Esophagus (tissue), 2 donors: ENCODE results near the gene LY6G5C. TPM values are rescaled to one million over a fixed set of nuclear protein-coding genes. Genes with fewer than 3 reads are reported as not detected.

Source experiments
- H3K27ac ChIP-seq, 2 donors: one replicate each; pipeline ENCODE4 v1.5.1; 2013; ENCODE audit warnings: low read depth in 2 of 2, mild to moderate bottlenecking in 2 of 2, inconsistent platforms in 1 of 2, low read length in 1 of 2, moderate library complexity in 1 of 2
- H3K27me3 ChIP-seq, 2 donors: one replicate each; pipeline ENCODE4 v1.6.1; 2013; ENCODE audit warnings: low read length in 2 of 2, control low read depth in 1 of 2, mild to moderate bottlenecking in 1 of 2; ENCODE audit not compliant: insufficient read depth in 2 of 2, control insufficient read depth in 1 of 2
- H3K36me3 ChIP-seq, 2 donors: one replicate each; pipeline ENCODE4 v1.6.1; 2013; ENCODE audit warnings: low read length in 1 of 2; ENCODE audit not compliant: control insufficient read depth in 2 of 2, insufficient read depth in 2 of 2
- H3K4me1 ChIP-seq, 2 donors: one replicate each; pipeline ENCODE4 v1.6.1; 2013; ENCODE audit warnings: low read length in 1 of 2; ENCODE audit not compliant: control insufficient read depth in 2 of 2, insufficient read depth in 2 of 2
- H3K4me3 ChIP-seq, 2 donors: one replicate each; pipeline ENCODE4 v1.5.1; 2013; ENCODE audit warnings: low read length in 2 of 2, mild to moderate bottlenecking in 2 of 2, low read depth in 1 of 2, moderate library complexity in 1 of 2
- H3K9me3 ChIP-seq, 2 donors: one replicate each; pipeline ENCODE4 v1.6.1; 2013; ENCODE audit warnings: mild to moderate bottlenecking in 2 of 2, low read depth in 1 of 2, low read length in 1 of 2, moderate library complexity in 1 of 2; ENCODE audit not compliant: control insufficient read depth in 2 of 2, insufficient read depth in 1 of 2
- WGBS, 2 donors: extraction: QIAGEN DNeasy Blood & Tissue Kit; methylation state at CpG; one replicate each; pipeline ENCODE4 v1.1.7; 2013; 5-methylcytosine and 5-hydroxymethylcytosine counted together
- polyA plus RNA-seq, 2 donors: library from polyadenylated mRNA; stranded (reverse); fragments of 200-250 nt; gene quantifications; one replicate each; pipeline ENCODE4 v1.2.3, GENCODE V29; 2013
- donor health status: healthy with polysubstance abuse.
- donor health status: Bipolar disorder and iron deficiency.

The LY6G5C gene
- polyA plus RNA-seq, 2 donors, result 0.76 to 1.1 TPM

DNA sequence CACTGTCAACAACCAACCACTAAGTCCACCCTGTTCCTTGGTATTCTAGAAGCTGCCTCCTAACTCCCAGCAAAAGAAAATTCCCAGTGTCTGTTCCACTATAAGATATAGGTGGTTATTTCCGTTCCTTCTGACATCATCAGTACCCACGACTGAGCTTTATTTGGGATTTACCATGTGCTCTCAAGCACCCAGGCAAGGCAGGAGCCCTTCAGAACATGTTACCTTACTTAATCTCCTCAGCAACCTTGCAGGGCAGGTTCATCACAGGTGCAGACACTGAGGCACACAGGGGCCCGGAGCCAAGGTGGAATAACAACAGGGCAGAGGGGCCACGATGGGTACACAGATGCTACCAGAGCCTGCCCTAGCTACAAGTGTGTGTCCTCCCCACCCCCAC, 11.5 kb upstream of the LY6G5C start:
- Histone ChIP-seq H3K27me3 (no peaks in the 10 kb centered on the region), H3K27ac (no peak overlapping the region), H3K36me3 (peaks cover 27 to 67% of the 10 kb centered on the region in 2 donors), H3K4me1 (no peaks in the 10 kb centered on the region), H3K4me3 (no peak overlapping the region), H3K9me3 (no peaks in the 10 kb centered on the region)
- WGBS, 2 donors, result 81 to 85% methylated on average over 4 of the region's 4 CpGs

DNA sequence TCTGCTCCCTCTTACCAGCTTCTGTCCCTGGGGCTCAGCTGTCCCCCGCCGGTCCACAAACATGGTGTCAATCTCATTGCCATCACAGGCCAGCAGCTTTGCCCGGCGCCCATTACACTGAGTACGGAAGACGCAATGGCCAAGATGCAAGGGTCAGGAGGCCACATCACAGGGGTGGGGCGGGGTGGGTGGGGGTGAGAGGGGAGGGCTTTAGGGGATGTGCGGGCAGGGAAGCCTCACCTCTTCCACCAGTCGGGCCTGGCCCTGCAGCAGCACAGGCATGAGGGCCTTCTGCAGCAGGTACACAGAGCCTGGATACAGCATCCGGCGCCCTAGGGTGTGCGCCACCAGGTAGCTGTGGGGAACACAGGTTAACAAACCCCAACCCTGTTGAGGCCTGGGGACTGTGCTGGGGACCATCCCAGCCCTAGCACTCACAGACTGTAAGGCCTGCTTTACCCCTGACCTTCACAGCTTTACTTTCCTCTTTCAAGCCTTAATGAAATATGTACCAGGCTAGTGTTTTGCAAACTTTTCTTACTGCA, 10.8 kb upstream of the LY6G5C start:
- no peak overlapping the region for H3K4me3 ChIP-seq
- no peaks in the 10 kb centered on the region for H3K9me3 ChIP-seq
- WGBS, 2 donors, result 94 to 95% methylated on average over 12 of the region's 12 CpGs
- H3K27ac ChIP-seq, result no peak overlapping the region
- no peaks in the 10 kb centered on the region for H3K4me1 ChIP-seq
- peaks cover 31 to 69% of the 10 kb centered on the region in 2 donors for H3K36me3 ChIP-seq
- H3K27me3 ChIP-seq, result no peaks in the 10 kb centered on the region

DNA sequence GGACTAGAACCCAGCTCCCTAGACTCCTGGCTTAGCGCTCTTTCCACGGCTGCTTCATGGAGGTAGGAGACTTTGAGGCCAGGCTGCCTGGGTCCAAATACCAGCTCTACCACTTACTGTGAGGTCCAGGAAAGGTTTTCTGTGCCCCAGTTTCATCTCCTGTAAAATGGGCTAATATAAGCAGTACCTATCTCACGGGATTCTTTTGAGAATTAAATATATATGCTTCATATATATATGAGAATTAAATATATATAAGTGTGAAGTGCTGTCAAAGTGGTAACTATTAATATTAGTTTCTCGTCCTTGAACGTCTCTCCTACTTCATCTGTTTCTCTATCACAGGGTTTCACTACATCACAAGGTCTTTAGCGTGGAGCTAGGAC, 10.2 kb upstream of the LY6G5C start:
- H3K4me1 ChIP-seq, result no peaks in the 10 kb centered on the region
- H3K27ac ChIP-seq, result no peak overlapping the region
- H3K9me3 ChIP-seq, result no peaks in the 10 kb centered on the region
- peaks cover 30 to 74% of the 10 kb centered on the region in 2 donors for H3K36me3 ChIP-seq
- no peaks in the 10 kb centered on the region for H3K27me3 ChIP-seq
- H3K4me3 ChIP-seq, result no peak overlapping the region
- WGBS, 2 donors, result 87 to 89% methylated on average over 6 of the region's 6 CpGs

DNA sequence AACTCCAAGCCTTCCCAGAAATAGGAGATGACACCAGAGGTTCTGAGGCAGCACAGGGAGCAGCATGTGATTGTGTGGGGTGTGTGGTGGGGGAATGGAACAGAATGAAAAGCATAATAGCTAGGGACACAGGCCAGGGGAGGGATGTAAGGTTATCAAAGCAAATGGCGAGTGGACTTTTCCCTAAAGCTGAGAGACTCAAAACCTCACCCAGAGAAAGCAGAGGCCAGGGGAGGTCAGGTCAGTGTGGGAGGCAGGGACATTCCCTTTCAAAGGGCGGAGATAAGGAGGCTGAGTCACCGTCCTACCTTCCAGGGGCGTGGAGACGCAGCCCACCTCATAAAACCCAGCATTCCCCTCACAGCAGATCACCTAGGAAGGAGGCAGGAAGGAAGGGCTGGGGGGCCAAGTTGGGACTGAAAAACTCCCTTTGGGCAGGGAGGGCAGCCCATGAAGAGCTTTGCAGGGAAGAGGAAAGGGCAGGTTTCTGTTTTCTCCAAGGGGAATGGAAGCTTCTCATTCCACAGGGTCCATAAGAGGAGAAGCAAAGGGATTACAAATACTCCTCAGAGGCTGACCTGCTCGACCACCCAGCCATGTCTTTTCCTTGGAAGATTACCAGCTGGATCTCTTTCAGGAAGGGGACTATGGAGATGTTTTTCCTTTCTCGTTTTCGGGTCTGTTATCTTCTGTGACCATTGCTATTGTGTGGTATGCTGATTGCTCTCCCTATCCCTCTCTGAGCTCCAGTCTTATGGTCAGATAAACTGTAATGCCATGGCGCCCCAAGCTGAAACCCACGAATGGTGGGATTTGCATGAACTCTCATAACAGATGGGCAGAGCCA, 9.6 kb upstream of the LY6G5C start:
- Histone ChIP-seq H3K27me3 (no peaks in the 10 kb centered on the region), H3K4me3 (no peak overlapping the region), H3K27ac (no peak overlapping the region), H3K9me3 (no peaks in the 10 kb centered on the region), H3K36me3 (peaks cover 30 to 73% of the 10 kb centered on the region in 2 donors), H3K4me1 (no peaks in the 10 kb centered on the region)
- 65 to 70% methylated on average over 10 of the region's 10 CpGs for WGBS, 2 donors

DNA sequence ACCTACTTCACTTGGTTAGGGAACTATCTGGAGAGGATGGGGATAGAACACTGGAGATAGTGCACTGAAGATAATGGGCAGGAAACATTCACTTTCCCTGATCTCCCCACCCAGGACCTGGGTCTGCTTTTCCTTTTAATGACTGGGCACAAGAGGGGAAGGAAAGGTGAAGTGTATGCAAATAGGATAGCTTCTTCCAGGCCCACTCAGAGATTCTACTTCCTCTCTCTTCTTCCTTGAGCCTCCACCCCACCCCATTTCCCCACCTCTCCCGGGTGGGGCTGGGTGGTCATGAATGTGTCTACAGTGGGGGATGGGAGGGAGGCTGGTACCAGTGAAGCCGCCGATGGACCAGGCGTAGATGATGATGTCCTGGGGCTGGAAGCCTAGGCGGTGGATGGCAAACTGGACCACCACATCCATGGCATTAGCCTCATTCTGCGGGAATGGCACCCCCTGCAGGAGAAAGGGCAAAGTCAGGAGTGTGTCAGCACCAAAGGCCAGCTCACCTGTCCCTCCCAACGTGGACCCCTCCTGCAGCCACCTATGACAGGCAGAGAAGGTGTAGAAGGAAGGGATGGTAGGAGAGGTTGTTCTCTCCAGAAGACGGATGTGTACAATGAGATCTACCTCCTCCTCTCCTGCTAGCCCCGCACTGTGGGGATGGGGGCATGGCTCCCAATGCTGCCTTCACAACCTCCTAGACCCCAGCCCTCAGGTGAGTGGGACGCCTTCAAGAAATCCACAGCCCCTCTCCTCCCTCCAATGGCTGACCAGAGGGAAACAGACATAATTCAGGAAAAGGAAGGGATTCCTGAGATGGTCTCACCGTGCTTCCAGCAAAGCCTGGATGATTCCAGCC, 8.6 kb upstream of the LY6G5C start:
- no peak overlapping the region for H3K27ac ChIP-seq
- H3K36me3 ChIP-seq, result peaks cover 33 to 68% of the 10 kb centered on the region in 2 donors

DNA sequence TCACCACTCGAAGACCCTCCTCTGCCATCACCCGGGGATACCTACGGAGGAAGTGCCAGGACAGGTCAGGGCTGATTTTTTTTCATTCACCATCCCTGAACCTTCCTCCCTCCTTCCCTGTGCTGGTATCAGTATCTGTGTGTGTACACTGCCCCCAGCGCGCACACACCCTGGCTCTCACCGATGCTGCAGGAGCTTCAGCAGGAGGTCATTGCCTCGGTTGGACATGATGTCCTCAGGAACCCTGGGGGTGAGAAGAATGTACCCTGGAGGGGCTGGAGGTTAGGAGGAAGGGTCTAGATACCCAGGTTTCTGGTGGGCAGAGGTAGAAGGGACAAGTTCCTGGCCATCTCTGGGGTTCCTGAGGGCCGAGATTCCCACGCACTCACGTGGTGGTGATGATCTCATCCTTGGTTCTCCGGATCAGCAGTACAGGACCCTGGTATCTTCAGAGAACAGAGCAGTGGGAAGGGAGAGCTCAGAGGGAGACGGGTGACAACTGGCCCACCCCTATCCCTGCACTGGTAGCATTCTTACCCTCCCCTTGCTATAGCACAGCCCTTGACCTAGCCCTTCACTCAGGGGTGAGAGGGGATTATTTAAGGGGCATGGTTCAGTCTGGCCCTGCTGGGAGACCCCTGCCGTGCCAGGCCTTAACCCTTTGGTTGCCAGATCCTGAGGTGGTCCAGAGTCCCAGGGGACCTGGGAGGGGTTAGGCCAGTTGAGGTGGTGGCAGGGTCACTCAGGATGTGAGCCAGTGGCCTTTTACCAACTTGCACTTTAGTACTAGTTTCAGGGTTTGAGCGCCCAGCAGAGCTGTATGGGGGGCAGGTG, 7.2 kb upstream of the LY6G5C start:
- WGBS, 2 donors, result 81 to 83% methylated on average over 14 of the region's 14 CpGs
- H3K4me1 ChIP-seq, result peaks cover 0 to 2% of the 10 kb centered on the region in 2 donors
- H3K27ac ChIP-seq, result no peak overlapping the region
- H3K27me3 ChIP-seq, result no peaks in the 10 kb centered on the region
- peaks cover 32 to 59% of the 10 kb centered on the region in 2 donors for H3K36me3 ChIP-seq
- no peak overlapping the region for H3K4me3 ChIP-seq
- no peaks in the 10 kb centered on the region for H3K9me3 ChIP-seq

More for the DNA sequence above, 8.6 kb upstream of the LY6G5C start:
- no peak overlapping the region for H3K4me3 ChIP-seq
- WGBS, 2 donors, result 79 to 84% methylated on average over 11 of the region's 11 CpGs
- H3K9me3 ChIP-seq, result no peaks in the 10 kb centered on the region
- no peaks in the 10 kb centered on the region for H3K4me1 ChIP-seq
- no peaks in the 10 kb centered on the region for H3K27me3 ChIP-seq

DNA sequence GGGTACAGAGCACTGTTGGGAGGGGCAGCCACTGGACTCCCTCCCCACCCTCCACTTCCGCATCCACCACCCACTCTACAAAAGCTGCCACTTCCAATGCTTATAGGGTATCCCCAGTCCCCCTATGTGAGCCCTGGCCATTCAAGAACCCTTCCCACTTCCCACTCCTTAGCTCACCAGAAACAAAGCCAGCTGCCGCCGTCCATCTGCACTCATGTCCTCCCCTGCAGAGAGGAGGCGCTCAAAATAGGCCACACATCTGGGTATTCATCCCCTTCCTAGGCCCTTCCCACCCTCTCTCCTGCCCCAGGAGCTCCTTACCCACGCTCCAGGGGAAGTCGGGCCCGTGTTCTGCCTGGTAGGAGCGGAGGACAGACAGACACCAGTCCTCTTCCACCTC, 6.5 kb upstream of the LY6G5C start:
- H3K27me3 ChIP-seq, result no peaks in the 10 kb centered on the region
- no peaks in the 10 kb centered on the region for H3K9me3 ChIP-seq
- peaks cover 30 to 54% of the 10 kb centered on the region in 2 donors for H3K36me3 ChIP-seq
- no peak overlapping the region for H3K4me3 ChIP-seq
- 86 to 87% methylated on average over 8 of the region's 8 CpGs for WGBS, 2 donors
- H3K4me1 ChIP-seq, result peaks cover 0 to 3% of the 10 kb centered on the region in 2 donors
- H3K27ac ChIP-seq, result no peak overlapping the region

DNA sequence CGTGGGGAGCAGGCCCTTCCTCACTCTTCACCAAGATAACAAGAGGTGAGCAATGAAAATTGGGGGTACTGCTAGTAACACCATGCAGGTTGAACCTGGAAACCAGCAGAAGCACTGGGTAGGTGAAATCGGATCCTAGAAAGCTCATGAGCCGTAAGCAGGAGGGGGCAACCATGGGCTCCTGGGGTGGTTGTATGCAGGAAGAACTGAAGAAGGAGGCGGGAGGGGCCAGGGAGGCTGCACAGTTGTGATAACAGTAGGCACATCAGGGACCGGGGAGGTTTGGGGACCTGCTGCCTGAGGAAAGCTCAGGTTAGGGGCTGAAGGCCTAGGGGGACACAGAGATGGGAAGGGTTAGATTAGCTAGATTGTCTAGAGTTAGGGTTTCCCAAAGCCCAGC, 5.6 kb upstream of the LY6G5C start:
- 84 to 87% methylated on average over 5 of the region's 5 CpGs for WGBS, 2 donors
- peaks cover 0 to 3% of the 10 kb centered on the region in 2 donors for H3K4me1 ChIP-seq
- peaks cover 30 to 51% of the 10 kb centered on the region in 2 donors for H3K36me3 ChIP-seq
- no peaks in the 10 kb centered on the region for H3K9me3 ChIP-seq
- H3K27ac ChIP-seq, result no peak overlapping the region
- no peak overlapping the region for H3K4me3 ChIP-seq
- no peaks in the 10 kb centered on the region for H3K27me3 ChIP-seq

DNA sequence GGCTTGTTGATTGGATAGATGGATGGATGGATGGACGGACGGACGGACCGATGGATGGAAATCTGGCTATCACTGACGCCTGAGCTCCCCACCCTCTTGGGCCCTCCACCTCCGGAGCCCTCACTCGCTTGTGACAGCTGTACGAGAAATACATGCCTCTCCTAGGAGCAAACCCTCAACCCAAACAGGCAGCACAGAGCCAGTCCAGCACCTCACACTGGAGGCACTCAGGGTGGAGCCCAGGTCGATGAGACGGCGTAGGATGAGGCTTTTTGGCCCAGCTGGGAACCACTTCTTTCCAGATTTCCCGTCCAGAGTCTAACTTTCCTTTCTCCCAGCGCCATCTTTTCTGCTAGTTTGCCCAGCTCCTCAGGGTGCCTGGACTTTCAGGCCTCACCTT, 2.7 kb upstream of the LY6G5C start:
- H3K4me3 ChIP-seq, result no peak overlapping the region
- no peaks in the 10 kb centered on the region for H3K9me3 ChIP-seq
- 62 to 63% methylated on average over 13 of the region's 13 CpGs for WGBS, 2 donors
- H3K27ac ChIP-seq, result no peak overlapping the region
- H3K36me3 ChIP-seq, result peaks cover 19 to 27% of the 10 kb centered on the region in 2 donors
- peaks cover 0 to 5% of the 10 kb centered on the region in 2 donors for H3K4me1 ChIP-seq
- no peaks in the 10 kb centered on the region for H3K27me3 ChIP-seq
